Ascending aorta (tissue), 2 donors: ENCODE results near the gene GUCA2A. TPM values are rescaled to one million over a fixed set of nuclear protein-coding genes. Genes with fewer than 3 reads are reported as not detected.

ENCODE experiments used
- DNase-seq, 2 donors: peaks; one replicate each; pipeline ENCODE4 v3.0.0-alpha.2; 2019; ENCODE audit warnings: low spot score in 2 of 2
- H3K27ac ChIP-seq, 2 donors: fragments of 200-600 bp; sonication (generic); one replicate each; pipeline ENCODE4 v1.5.1; 2016 to 2017; ENCODE audit warnings: mild to moderate bottlenecking in 1 of 2
- H3K27me3 ChIP-seq: fragments of 200-600 bp; sonication (generic); one replicate; pipeline ENCODE4 v1.5.1; 2017
- H3K36me3 ChIP-seq, 2 donors: fragments of 200-600 bp; sonication (generic); one replicate each; pipeline ENCODE4 v1.5.1; 2016
- H3K4me1 ChIP-seq, 2 donors: fragments of 200-600 bp; sonication (generic); one replicate each; pipeline ENCODE4 v1.5.1; 2016 to 2017; ENCODE audit warnings: mild to moderate bottlenecking in 1 of 2
- H3K4me3 ChIP-seq, 2 donors: fragments of 200-600 bp; sonication (generic); one replicate each; pipeline ENCODE4 v1.5.1; 2016 to 2017; ENCODE audit warnings: mild to moderate bottlenecking in 1 of 2
- H3K9me3 ChIP-seq, 2 donors: fragments of 200-600 bp; sonication (generic); one replicate each; pipeline ENCODE4 v1.5.1; 2016
- CTCF ChIP-seq, 3 experiments: fragments of 200-600 bp in 2 of 3; fragments of 450-650 bp in 1 of 3; sonication (generic) in 2 of 3; IDR thresholded peaks; one replicate each; pipeline ENCODE4 v1.5.1; 2016 to 2019; ENCODE audit warnings: antibody characterized with exemption in 3 of 3, mild to moderate bottlenecking in 1 of 3, moderate library complexity in 1 of 3
- intact Hi-C: fragments of 100-400 bp; cut with DNase I; formaldehyde crosslinking; loops from one replicate; pipeline ENCODE4 v1.15.1; 2023
- total RNA-seq: library from RNA; depleted of rRNA; stranded (reverse); fragments of >200 nt; gene quantifications from one replicate; pipeline ENCODE4 v1.1.0, GENCODE V29; 2016

Gene GUCA2A
- total RNA-seq, 1 donor from 2014 or later, result not detected

GRCh38 chr1:42206164-42206563 is 41.6 kb upstream of the GUCA2A start:
- TF ChIP-seq CTCF (IDR thresholded peaks at IDR 0.05), result no peak
- Histone ChIP-seq H3K27me3 (no peaks in the 10 kb centered on the region), H3K36me3 (peaks cover 13% of the 10 kb centered on the region in 2 donors), H3K4me3 (no peak overlapping the region), H3K4me1 (no peaks in the 10 kb centered on the region), H3K9me3 (no peaks in the 10 kb centered on the region), H3K27ac (no peak overlapping the region)
- DNase-seq, result no peak
- intact Hi-C loops, result no loop called here

GRCh38 chr1:42201986-42202385 is 37.4 kb upstream of the GUCA2A start:
- Histone ChIP-seq H3K27ac (no peak overlapping the region), H3K36me3 (peaks cover 17 to 26% of the 10 kb centered on the region in 2 donors), H3K9me3 (no peaks in the 10 kb centered on the region), H3K27me3 (no peaks in the 10 kb centered on the region), H3K4me3 (no peak overlapping the region), H3K4me1 (no peaks in the 10 kb centered on the region)
- no peak for DNase-seq
- intact Hi-C loops, result no loop called here
- no peak for TF ChIP-seq CTCF (IDR thresholded peaks at IDR 0.05)

- H3K4me3 ChIP-seq, result no peak overlapping the region
Measured at GRCh38 chr1:42198251-42198650, 33.7 kb upstream of the GUCA2A start.

GRCh38 chr1:42195841-42196240 is 31.3 kb upstream of the GUCA2A start:
- no peak overlapping the region for H3K27ac ChIP-seq
- H3K27me3 ChIP-seq, result no peaks in the 10 kb centered on the region
- no peaks in the 10 kb centered on the region for H3K4me1 ChIP-seq
- no peak for DNase-seq
- no peak for TF ChIP-seq CTCF (IDR thresholded peaks at IDR 0.05)
- H3K4me3 ChIP-seq, result no peak overlapping the region
- H3K9me3 ChIP-seq, result no peaks in the 10 kb centered on the region
- H3K36me3 ChIP-seq, result peaks cover 7 to 45% of the 10 kb centered on the region in 2 donors
- intact Hi-C loops, result no loop called here

More at GRCh38 chr1:42198251-42198650, 33.7 kb upstream of the GUCA2A start:
- Histone ChIP-seq H3K27me3 (no peaks in the 10 kb centered on the region), H3K27ac (no peak overlapping the region), H3K36me3 (peaks cover 16 to 46% of the 10 kb centered on the region in 2 donors), H3K9me3 (no peaks in the 10 kb centered on the region), H3K4me1 (no peaks in the 10 kb centered on the region)
- TF ChIP-seq CTCF (IDR thresholded peaks at IDR 0.05), result no peak
- DNase-seq, result no peak
- intact Hi-C loops, result no loop called here

- no peak for TF ChIP-seq CTCF (IDR thresholded peaks at IDR 0.05)
- no peaks in the 10 kb centered on the region for H3K9me3 ChIP-seq
- no peak overlapping the region for H3K4me3 ChIP-seq
- H3K4me1 ChIP-seq, result no peaks in the 10 kb centered on the region
- H3K27me3 ChIP-seq, result no peaks in the 10 kb centered on the region
- H3K27ac ChIP-seq, result no peak overlapping the region
- intact Hi-C loops, result no loop called here
- H3K36me3 ChIP-seq, result peaks cover 19 to 64% of the 10 kb centered on the region in 2 donors
- no peak for DNase-seq
Measured at GRCh38 chr1:42192106-42192505, 27.6 kb upstream of the GUCA2A start.

GRCh38 chr1:42191319-42191718 is 26.8 kb upstream of the GUCA2A start:
- no peak for DNase-seq
- intact Hi-C loops, result no loop called here
- H3K4me1 ChIP-seq, result no peaks in the 10 kb centered on the region
- H3K27me3 ChIP-seq, result no peaks in the 10 kb centered on the region
- H3K9me3 ChIP-seq, result no peaks in the 10 kb centered on the region
- peaks cover 15 to 59% of the 10 kb centered on the region in 2 donors for H3K36me3 ChIP-seq
- H3K4me3 ChIP-seq, result no peak overlapping the region
- no peak for TF ChIP-seq CTCF (IDR thresholded peaks at IDR 0.05)
- H3K27ac ChIP-seq, result no peak overlapping the region
